Measurements from ENCODE around the gene FADS3. TPM values are rescaled to one million over a fixed set of nuclear protein-coding genes. Genes with fewer than 3 reads are reported as not detected.

The FADS3 gene
- total RNA-seq, 5 donors from 2014 or later (not counting 1 experiment from before 2014, with no cell fraction given): 6.5 to 17.1 (median 10.5) TPM

DNA sequence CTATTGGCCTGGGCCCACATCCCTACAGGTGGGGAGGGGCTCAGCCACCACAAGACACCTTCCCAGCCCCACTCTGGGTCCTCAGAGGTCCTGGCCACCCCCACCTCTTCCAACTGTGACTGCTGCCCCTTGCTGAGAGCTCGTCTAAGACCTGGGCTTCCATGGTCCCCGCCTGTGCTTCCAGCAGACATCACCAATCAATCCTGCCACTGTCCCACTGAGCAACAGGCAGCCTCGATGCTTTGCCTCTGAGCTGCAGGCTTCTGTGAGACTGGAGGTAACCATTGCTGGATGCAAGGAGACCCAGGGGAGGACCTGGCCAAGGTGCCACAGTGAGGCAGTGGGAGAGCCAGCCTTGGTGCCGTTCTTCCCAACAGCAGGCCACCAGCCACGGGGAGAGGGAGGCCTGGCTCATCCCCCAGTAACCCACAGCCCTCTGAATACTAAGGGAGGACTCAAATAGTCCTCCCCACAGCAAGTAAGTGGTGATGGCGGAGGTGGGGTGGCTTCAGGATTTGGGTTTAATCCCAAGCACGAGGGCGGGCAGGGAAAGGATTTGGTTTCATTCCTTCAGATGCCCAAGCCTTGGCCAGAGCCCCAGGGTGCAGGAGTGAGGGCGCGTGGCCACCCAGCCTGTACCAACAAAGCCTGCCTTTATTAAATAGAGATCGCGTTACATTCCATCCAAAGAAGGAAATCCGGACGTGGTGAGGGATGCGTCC lies 5.5 kb upstream of the FADS3 start:
- no peak overlapping the region for H3K27ac Mint-ChIP-seq
- no peak overlapping the region for H3K4me3 Mint-ChIP-seq
- whole genome bisulfite sequencing (ENCODE audit: insufficient coverage): 88% methylated on average over 5 of the region's 15 CpGs
- H3K4me3 ChIP-seq (ENCODE audit: control insufficient read depth in 1 of 2, extremely low read depth in 1 of 2, low read length in 1 of 2): no peak overlapping the region
- peaks cover 0 to 2% of the 10 kb centered on the region in 2 experiments for H3K27me3 ChIP-seq (replicated peaks in 1 of 2; ENCODE audit: control insufficient read depth in 2 of 2, extremely low read depth in 1 of 2, insufficient read depth in 2 of 2, low read length in 1 of 2)
- CTCF ChIA-PET: interaction anchor here (0.6 to 5.6 kb wide), 9 partner anchors 8 to 212 kb away, joined by 3 to 100 read pairs (median 9); no protein-coding TSS in a partner anchor
- H3K27ac ChIP-seq (ENCODE audit: low read length): no peak overlapping the region
- no peak for ATAC-seq (replicated peaks in 1 of 4)
- H3K36me3 Mint-ChIP-seq: no peaks in the 10 kb centered on the region
- no peaks in the 10 kb centered on the region for H3K36me3 ChIP-seq (ENCODE audit: control insufficient read depth in 2 of 2, extremely low read depth in 1 of 2, insufficient read depth in 1 of 2, low read length in 1 of 2)
- no peaks in the 10 kb centered on the region for H3K9me3 Mint-ChIP-seq
- H3K4me1 Mint-ChIP-seq: peaks cover 6 to 12% (median 8%) of the 10 kb centered on the region in 3 donors
- no peak for DNase-seq
- no peaks in the 10 kb centered on the region for H3K9me3 ChIP-seq
- peaks cover 0 to 15% of the 10 kb centered on the region in 2 experiments for H3K4me1 ChIP-seq (ENCODE audit: control insufficient read depth in 1 of 2, extremely low read depth in 1 of 2, insufficient read depth in 2 of 2, low read length in 2 of 2)
- POLR2A ChIA-PET: interaction anchor here in 1 of 2 donors (0.7 kb wide), 1 partner anchor 1981 kb away, joined by 3 read pairs; no protein-coding TSS in a partner anchor
- H3K27me3 Mint-ChIP-seq: peaks cover 0 to 3% of the 10 kb centered on the region in 2 donors

DNA sequence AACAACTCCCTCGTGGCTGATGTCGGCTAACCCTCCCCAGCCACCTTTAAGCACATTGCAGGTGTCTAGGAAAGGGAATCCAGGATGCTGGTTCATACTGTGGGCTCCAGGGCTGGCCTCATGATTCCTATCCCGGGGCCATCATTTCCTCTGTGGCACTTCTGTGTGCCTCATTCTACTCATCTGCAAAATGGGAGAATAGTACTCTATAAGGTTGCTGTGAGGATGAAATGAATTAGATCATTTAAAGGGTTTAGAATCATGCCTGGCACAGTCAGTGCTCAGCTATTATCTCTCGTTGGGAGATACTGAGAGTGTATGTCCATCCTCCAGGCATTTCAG lies 4.3 kb upstream of the FADS3 start:
- Histone ChIP-seq H3K9me3 (no peaks in the 10 kb centered on the region), H3K4me3 (ENCODE audit: control insufficient read depth in 1 of 2, extremely low read depth in 1 of 2, low read length in 1 of 2) (no peak overlapping the region), H3K36me3 (ENCODE audit: control insufficient read depth in 2 of 2, extremely low read depth in 1 of 2, insufficient read depth in 1 of 2, low read length in 1 of 2) (no peaks in the 10 kb centered on the region), H3K27ac (ENCODE audit: low read length) (no peak overlapping the region), H3K27me3 (replicated peaks in 1 of 2; ENCODE audit: control insufficient read depth in 2 of 2, extremely low read depth in 1 of 2, insufficient read depth in 2 of 2, low read length in 1 of 2) (peaks cover 0 to 2% of the 10 kb centered on the region in 2 experiments), H3K4me1 (ENCODE audit: control insufficient read depth in 1 of 2, extremely low read depth in 1 of 2, insufficient read depth in 2 of 2, low read length in 2 of 2) (peaks cover 3 to 21% of the 10 kb centered on the region in 2 experiments)
- no peaks in the 10 kb centered on the region for H3K9me3 Mint-ChIP-seq
- ChIA-PET POLR2A (interaction anchor here (0.6 to 1.0 kb wide), 2 partner anchors 9 to 186 kb away, joined by 3 to 6 read pairs; no protein-coding TSS in a partner anchor), CTCF (interaction anchor here (0.5 to 1.6 kb wide), 3 partner anchors 164 to 213 kb away, joined by 3 to 7 read pairs (median 3); no protein-coding TSS in a partner anchor)
- peaks cover 0 to 3% of the 10 kb centered on the region in 2 donors for H3K27me3 Mint-ChIP-seq
- H3K4me1 Mint-ChIP-seq: peaks cover 8 to 15% (median 12%) of the 10 kb centered on the region in 3 donors
- ATAC-seq (replicated peaks in 1 of 4) (no peak), DNase-seq (no peak)
- H3K4me3 Mint-ChIP-seq: no peak overlapping the region
- no peaks in the 10 kb centered on the region for H3K36me3 Mint-ChIP-seq
- H3K27ac Mint-ChIP-seq: no peak overlapping the region
- 65% methylated on average over 2 of the region's 4 CpGs for WGBS (ENCODE audit: insufficient coverage)

DNA sequence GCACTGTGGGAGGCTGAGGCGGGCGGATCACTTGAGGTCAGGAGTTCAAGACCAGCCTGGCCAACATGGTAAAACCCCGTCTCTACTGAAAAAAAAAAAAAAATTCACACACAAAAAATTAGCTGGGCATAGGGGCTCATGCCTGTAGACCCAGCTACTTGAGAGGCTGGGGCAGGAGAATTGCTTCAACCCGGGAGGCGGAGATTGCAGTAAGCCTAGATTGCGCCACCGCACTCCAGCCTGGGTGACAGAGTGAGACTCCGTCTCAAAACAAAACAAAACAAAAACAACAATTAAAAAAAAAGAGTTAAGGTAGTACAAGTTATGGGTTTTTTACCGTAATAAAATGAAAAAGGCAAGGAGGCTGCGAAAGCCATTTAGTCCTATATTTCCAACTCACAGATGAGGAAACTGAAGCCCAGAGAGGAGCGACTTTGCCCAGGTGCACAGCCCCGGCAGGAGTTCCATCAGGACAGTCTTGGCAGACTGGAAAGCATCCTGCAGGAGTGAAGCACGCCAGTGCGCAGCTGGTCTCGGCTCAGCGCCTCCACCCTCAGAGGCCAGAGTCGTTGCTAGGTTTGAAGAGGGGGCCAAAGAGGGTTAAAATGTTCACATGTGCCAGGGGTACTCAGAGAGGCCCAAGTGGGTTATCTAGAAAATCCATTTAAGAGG lies 3.8 kb upstream of the FADS3 start:
- no peaks in the 10 kb centered on the region for H3K36me3 Mint-ChIP-seq
- no peak overlapping the region for H3K27ac Mint-ChIP-seq
- H3K27ac ChIP-seq (ENCODE audit: low read length): no peak overlapping the region

GRCh38 chr11:61893981-61894380 lies 2.6 kb upstream of the FADS3 start:
- no peak overlapping the region for H3K4me3 ChIP-seq (ENCODE audit: control insufficient read depth in 1 of 2, extremely low read depth in 1 of 2, low read length in 1 of 2)
- no peaks in the 10 kb centered on the region for H3K36me3 Mint-ChIP-seq
- H3K27ac Mint-ChIP-seq: no peak overlapping the region
- H3K27ac ChIP-seq (ENCODE audit: low read length): no peak overlapping the region
- ATAC-seq (replicated peaks in 1 of 4) (no peak), DNase-seq (peak in 1 of 35 experiments; percentile 29)
- ChIA-PET CTCF (interaction anchor here in 1 of 2 donors (0.6 kb wide), 1 partner anchor 96 kb away, joined by 3 read pairs; no protein-coding TSS in a partner anchor), POLR2A (no interaction called here)
- no peaks in the 10 kb centered on the region for H3K27me3 Mint-ChIP-seq
- H3K4me3 Mint-ChIP-seq: no peak overlapping the region
- H3K4me1 Mint-ChIP-seq: peaks cover 5 to 12% (median 8%) of the 10 kb centered on the region in 3 donors
- H3K9me3 Mint-ChIP-seq: no peaks in the 10 kb centered on the region
- H3K36me3 ChIP-seq (ENCODE audit: control insufficient read depth in 2 of 2, extremely low read depth in 1 of 2, insufficient read depth in 1 of 2, low read length in 1 of 2): no peaks in the 10 kb centered on the region
- WGBS (ENCODE audit: insufficient coverage): 100% methylated on average over 1 of the region's 5 CpGs
- no peaks in the 10 kb centered on the region for H3K9me3 ChIP-seq
- H3K27me3 ChIP-seq (replicated peaks in 1 of 2; ENCODE audit: control insufficient read depth in 2 of 2, extremely low read depth in 1 of 2, insufficient read depth in 2 of 2, low read length in 1 of 2): peaks cover 0 to 3% of the 10 kb centered on the region in 2 experiments
- H3K4me1 ChIP-seq (ENCODE audit: control insufficient read depth in 1 of 2, extremely low read depth in 1 of 2, insufficient read depth in 2 of 2, low read length in 2 of 2): peaks cover 10 to 23% of the 10 kb centered on the region in 2 experiments

More for the DNA sequence above, 3.8 kb upstream of the FADS3 start:
- ChIA-PET POLR2A (interaction anchor here in 1 of 2 donors (1.0 kb wide), 1 partner anchor 187 kb away, joined by 3 read pairs; no protein-coding TSS in a partner anchor), CTCF (interaction anchor here (0.5 to 1.6 kb wide), 3 partner anchors 165 to 221 kb away, joined by 3 to 7 read pairs (median 4); no protein-coding TSS in a partner anchor)
- Histone ChIP-seq H3K9me3 (no peaks in the 10 kb centered on the region), H3K4me3 (ENCODE audit: control insufficient read depth in 1 of 2, extremely low read depth in 1 of 2, low read length in 1 of 2) (no peak overlapping the region), H3K36me3 (ENCODE audit: control insufficient read depth in 2 of 2, extremely low read depth in 1 of 2, insufficient read depth in 1 of 2, low read length in 1 of 2) (no peaks in the 10 kb centered on the region), H3K27me3 (replicated peaks in 1 of 2; ENCODE audit: control insufficient read depth in 2 of 2, extremely low read depth in 1 of 2, insufficient read depth in 2 of 2, low read length in 1 of 2) (no peaks in the 10 kb centered on the region), H3K4me1 (ENCODE audit: control insufficient read depth in 1 of 2, extremely low read depth in 1 of 2, insufficient read depth in 2 of 2, low read length in 2 of 2) (peaks cover 8 to 26% of the 10 kb centered on the region in 2 experiments)
- WGBS (ENCODE audit: insufficient coverage): 91% methylated on average over 6 of the region's 17 CpGs
- Mint-ChIP-seq H3K4me3 (no peak overlapping the region), H3K27me3 (peaks cover 0 to 3% of the 10 kb centered on the region in 2 donors), H3K9me3 (no peaks in the 10 kb centered on the region), H3K4me1 (peaks cover 8 to 15% (median 13%) of the 10 kb centered on the region in 3 donors)
- ATAC-seq (replicated peaks in 1 of 4) (no peak), DNase-seq (no peak)

DNA sequence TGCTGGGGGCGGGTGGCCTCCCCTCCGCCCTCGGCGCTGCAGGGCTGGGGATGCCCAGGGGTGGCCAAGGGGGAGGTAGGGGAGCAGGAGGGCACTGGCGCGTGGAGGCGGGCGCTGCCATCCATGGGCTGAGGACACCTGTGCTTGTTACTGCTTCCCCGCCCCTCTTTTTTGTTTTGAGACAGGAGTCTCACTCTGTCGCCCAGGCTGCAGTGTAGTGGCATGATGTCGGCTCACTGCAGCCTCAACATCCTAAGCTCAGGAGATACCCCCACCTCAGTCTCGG lies 683 bp upstream of the FADS3 start:
- H3K4me3 ChIP-seq (ENCODE audit: control insufficient read depth in 1 of 2, extremely low read depth in 1 of 2, low read length in 1 of 2): peak overlapping the region; percentile 40 to 53
- Mint-ChIP-seq H3K36me3 (no peaks in the 10 kb centered on the region), H3K27me3 (no peaks in the 10 kb centered on the region), H3K4me1 (peaks cover 3 to 9% (median 5%) of the 10 kb centered on the region in 3 donors), H3K27ac (peak overlapping the region in 1 of 2 donors; percentile 39), H3K4me3 (peak overlapping the region; percentile 67 to 77 (median 71)), H3K9me3 (no peaks in the 10 kb centered on the region)
- H3K9me3 ChIP-seq: no peaks in the 10 kb centered on the region
- peak; percentile 55 to 76 (median 58) for ATAC-seq (replicated peaks in 1 of 4)
- POLR2A ChIA-PET: interaction anchor here in 1 of 2 donors (0.6 kb wide), 1 partner anchor 70 kb away, joined by 3 read pairs; no protein-coding TSS in a partner anchor
- DNase-seq: peak in 1 of 35 experiments; percentile 53
- CTCF ChIA-PET: interaction anchor here in 1 of 2 donors (0.6 to 0.9 kb wide), 4 partner anchors 94 to 856 kb away, joined by 3 to 4 read pairs (median 4); no protein-coding TSS in a partner anchor
- H3K36me3 ChIP-seq (ENCODE audit: control insufficient read depth in 2 of 2, extremely low read depth in 1 of 2, insufficient read depth in 1 of 2, low read length in 1 of 2): no peaks in the 10 kb centered on the region
- WGBS (ENCODE audit: insufficient coverage): 8% methylated on average over 2 of the region's 12 CpGs
- H3K27ac ChIP-seq (ENCODE audit: low read length): peak overlapping the region; percentile 57
- H3K27me3 ChIP-seq (replicated peaks in 1 of 2; ENCODE audit: control insufficient read depth in 2 of 2, extremely low read depth in 1 of 2, insufficient read depth in 2 of 2, low read length in 1 of 2): peaks cover 0 to 6% of the 10 kb centered on the region in 2 experiments
- H3K4me1 ChIP-seq (ENCODE audit: control insufficient read depth in 1 of 2, extremely low read depth in 1 of 2, insufficient read depth in 2 of 2, low read length in 2 of 2): peaks cover 10 to 19% of the 10 kb centered on the region in 2 experiments
